Fibroblast of lung (primary cell): ENCODE results near the gene ZBTB37.

Source experiments
- CTCF ChIP-seq, 2 donors: IDR thresholded peaks in 1 of 2; conservative IDR thresholded peaks in 1 of 2; 1 replicate in 1 of 2; 2 replicates in 1 of 2; pipeline ENCODE4 v1.5.1; 2011 to 2012; ENCODE audit warnings: low read length in 2 of 2, control low read depth in 1 of 2, inconsistent platforms in 1 of 2, low read depth in 1 of 2, mild to moderate bottlenecking in 1 of 2
- EZH2 ChIP-seq: IDR thresholded peaks from 2 replicates; pipeline ENCODE4 v1.5.1; 2012; ENCODE audit warnings: low read length, control low read depth, mild to moderate bottlenecking; ENCODE audit errors: missing control alignments

- TF ChIP-seq CTCF (conservative IDR thresholded peaks at IDR 0.05 in 1 of 2, IDR thresholded peaks at IDR 0.05 in 1 of 2; ENCODE audit: low read depth in 1 of 2, low read length in 2 of 2) (no peak), EZH2 (no peak)
Measured at GRCh38 chr1:173856014-173856413, 12.2 kb upstream of the ZBTB37 start.
